ENCODE measurements around the gene KCP. TPM values are rescaled to one million over a fixed set of nuclear protein-coding genes. Genes with fewer than 3 reads are reported as not detected.

Gene KCP
- polyA plus RNA-seq, 1 donor: 1.3 TPM

DNA sequence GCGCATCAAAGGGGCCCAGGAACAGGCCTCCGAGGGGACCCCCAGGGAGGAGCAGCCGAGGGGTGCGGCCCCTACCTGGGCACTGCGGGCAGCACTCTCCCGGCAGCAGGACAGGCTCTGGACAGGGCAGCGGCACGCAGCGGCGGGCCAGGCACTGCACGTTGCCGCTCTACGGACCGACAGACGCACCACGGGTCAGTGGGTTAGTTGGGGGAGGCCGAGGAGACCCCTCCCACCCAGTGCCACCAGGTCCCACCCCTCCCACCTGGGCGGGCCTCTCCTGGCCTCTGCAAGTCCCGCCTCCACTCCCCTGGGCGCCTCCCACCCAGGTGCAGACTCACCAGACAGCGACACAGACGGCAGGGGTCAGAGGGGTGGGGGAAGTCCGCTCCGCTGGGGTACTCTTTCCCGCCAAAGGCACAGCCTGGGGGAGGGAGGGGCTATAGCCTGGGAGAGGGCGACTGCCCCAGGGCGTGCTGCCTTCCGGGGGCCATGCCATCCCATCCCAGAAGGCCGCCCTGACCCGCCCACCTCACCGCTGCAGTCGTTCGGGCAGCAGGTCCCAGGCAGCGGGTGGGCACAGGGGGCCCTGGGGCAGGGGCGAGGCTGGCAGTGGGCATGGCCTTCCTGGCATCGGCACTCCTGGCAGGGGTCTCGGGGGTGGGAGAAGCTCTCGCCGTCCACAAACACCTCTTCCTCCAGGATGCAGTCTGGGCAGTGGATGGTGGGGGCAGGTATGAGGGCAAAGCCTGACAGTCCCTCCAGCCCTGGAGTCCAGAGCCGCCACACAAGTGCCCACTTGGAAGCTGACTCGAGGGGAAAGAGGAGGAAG, 19.2 kb downstream of the KCP start:
- peak in 1 of 2 donors; percentile 55 for DNase-seq
- Histone ChIP-seq H3K4me3 (ENCODE audit: low read length) (peak overlapping the region; percentile 16), H3K4me1 (ENCODE audit: control insufficient read depth, insufficient read depth, low read length) (peaks cover 5% of the 10 kb centered on the region), H3K9me3 (ENCODE audit: control insufficient read depth, low read depth, low read length) (peaks cover 12% of the 10 kb centered on the region), H3K27me3 (ENCODE audit: control insufficient read depth, insufficient read depth, low read length) (peaks cover 17% of the 10 kb centered on the region), H3K36me3 (ENCODE audit: control insufficient read depth, insufficient read depth, low read length) (no peaks in the 10 kb centered on the region), H3K27ac (ENCODE audit: low read length) (no peak overlapping the region)
- WGBS (ENCODE audit: insufficient coverage, low lambda C conversion rate): no CpG with 5 or more reads among the region's 41 CpGs

DNA sequence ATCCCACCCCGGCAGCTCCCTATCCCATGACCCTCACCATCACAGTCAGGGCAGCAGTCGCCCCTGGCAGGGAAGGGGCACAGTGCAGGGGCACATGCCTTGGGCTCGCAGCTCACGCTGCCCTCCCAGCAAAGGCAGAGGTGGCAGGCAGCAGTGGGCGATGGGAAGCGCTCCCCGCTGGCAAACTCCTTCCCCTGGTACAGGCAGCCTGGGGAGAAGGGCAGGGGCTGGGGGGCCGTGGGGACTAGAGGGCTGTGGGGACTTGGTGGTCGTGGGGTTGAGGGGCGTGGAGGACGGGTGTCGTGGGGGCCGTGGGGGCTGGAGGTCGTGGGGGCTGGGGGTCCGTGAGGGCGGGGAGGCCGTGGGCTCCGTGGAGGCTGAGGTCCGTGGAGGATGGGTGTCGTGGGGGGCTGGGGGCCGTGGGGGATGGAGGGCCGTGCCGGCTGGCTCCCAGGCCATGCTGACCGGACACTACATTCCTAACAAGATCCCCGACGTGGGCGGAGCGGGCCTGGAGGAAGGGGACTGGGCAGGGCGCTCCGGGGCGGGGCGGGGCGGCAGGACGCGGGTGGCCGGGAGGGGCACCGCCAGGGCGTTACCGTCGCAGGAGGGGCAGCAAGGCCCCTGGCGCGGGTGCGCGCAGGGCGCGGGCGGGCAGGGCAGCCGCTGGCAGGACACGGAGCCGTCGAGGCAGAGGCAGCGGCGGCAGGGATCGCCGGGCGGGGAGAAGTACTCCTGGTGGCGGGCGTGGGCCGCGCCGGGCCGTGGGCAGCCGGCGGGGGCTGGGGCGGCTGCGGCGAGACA, 20.0 kb downstream of the KCP start:
- Histone ChIP-seq H3K9me3 (ENCODE audit: control insufficient read depth, low read depth, low read length) (peaks cover 12% of the 10 kb centered on the region), H3K27ac (ENCODE audit: low read length) (no peak overlapping the region), H3K27me3 (ENCODE audit: control insufficient read depth, insufficient read depth, low read length) (peaks cover 17% of the 10 kb centered on the region), H3K4me3 (ENCODE audit: low read length) (no peak overlapping the region), H3K4me1 (ENCODE audit: control insufficient read depth, insufficient read depth, low read length) (peaks cover 5% of the 10 kb centered on the region), H3K36me3 (ENCODE audit: control insufficient read depth, insufficient read depth, low read length) (no peaks in the 10 kb centered on the region)
- no CpG with 5 or more reads among the region's 67 CpGs for WGBS (ENCODE audit: insufficient coverage, low lambda C conversion rate)
- peak in 1 of 2 donors; percentile 43 for DNase-seq

DNA sequence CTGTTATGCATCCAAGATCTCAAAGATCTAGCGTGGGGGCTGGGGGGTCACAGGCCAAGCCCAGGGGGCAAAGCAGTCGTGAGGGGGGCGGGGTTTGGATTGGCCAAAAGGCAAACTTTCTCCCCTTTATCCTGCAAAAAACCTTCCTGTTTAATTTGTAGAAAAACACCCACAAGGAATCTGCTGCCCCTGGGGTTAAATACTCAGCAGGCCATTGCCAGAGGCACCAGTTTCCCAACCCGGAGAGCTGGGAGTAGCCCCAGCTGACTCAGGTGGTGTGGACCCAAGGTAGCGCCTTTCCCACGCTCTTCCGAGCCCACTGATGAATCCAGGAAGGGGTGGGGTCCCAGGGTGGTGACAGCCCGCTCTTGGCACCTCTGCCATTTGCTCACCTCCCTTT, 21.4 kb downstream of the KCP start:
- WGBS (ENCODE audit: insufficient coverage, low lambda C conversion rate): no CpG with 5 or more reads among the region's 8 CpGs
- no peaks in the 10 kb centered on the region for H3K36me3 ChIP-seq (ENCODE audit: control insufficient read depth, insufficient read depth, low read length)
- peaks cover 17% of the 10 kb centered on the region for H3K27me3 ChIP-seq (ENCODE audit: control insufficient read depth, insufficient read depth, low read length)

DNA sequence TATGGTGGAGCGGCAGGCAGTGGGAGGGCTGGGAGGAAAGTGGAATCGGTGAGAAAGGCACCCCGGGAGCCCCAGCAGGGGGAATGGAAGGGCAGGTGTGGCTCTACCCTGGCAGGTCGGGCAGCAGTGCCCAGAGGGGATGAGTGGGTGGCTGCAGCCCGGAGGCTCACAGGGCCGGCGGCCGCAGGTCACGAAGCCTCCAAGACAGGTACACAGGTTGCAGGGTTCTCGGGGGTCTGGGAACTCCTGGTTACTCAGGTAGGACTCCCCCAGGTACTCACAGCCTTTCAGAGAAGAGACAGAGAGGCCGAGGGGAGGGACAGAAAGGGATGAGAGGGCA, 21.8 kb downstream of the KCP start:
- Histone ChIP-seq H3K4me1 (ENCODE audit: control insufficient read depth, insufficient read depth, low read length) (peaks cover 9% of the 10 kb centered on the region), H3K27ac (ENCODE audit: low read length) (no peak overlapping the region), H3K36me3 (ENCODE audit: control insufficient read depth, insufficient read depth, low read length) (no peaks in the 10 kb centered on the region), H3K4me3 (ENCODE audit: low read length) (no peak overlapping the region), H3K9me3 (ENCODE audit: control insufficient read depth, low read depth, low read length) (peaks cover 12% of the 10 kb centered on the region), H3K27me3 (ENCODE audit: control insufficient read depth, insufficient read depth, low read length) (peaks cover 17% of the 10 kb centered on the region)
- WGBS (ENCODE audit: insufficient coverage, low lambda C conversion rate): no CpG with 5 or more reads among the region's 11 CpGs
- no peak for DNase-seq

More for the DNA sequence above, 21.4 kb downstream of the KCP start:
- peaks cover 5% of the 10 kb centered on the region for H3K4me1 ChIP-seq (ENCODE audit: control insufficient read depth, insufficient read depth, low read length)
- no peak overlapping the region for H3K4me3 ChIP-seq (ENCODE audit: low read length)
- peaks cover 12% of the 10 kb centered on the region for H3K9me3 ChIP-seq (ENCODE audit: control insufficient read depth, low read depth, low read length)
- no peak for DNase-seq
- no peak overlapping the region for H3K27ac ChIP-seq (ENCODE audit: low read length)

DNA sequence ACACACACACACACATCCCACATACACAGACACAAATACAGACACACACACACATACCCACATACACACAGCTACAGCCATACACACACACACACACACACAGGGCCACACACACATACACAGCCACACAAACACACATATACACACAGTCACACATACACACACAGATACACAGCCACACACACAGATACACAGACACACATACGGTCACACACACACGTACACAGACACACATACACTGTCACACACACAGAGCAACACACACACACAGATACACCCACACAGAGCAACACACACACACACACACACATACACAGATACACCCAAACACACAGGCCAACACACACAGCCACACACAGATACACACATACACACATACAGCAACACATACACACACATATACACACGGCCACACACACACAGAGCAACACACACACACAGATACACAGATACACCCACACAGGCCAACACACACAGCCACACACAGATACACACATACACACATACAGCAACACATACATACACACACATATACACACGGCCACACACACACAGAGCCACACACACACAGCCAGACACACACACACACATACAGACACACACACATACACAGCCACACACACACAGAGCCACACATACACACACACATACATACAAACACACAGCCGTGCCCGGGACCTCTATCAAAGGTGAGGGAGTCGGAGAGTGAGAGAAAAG, 22.3 kb downstream of the KCP start:
- WGBS (ENCODE audit: insufficient coverage, low lambda C conversion rate): no CpG with 5 or more reads among the region's 7 CpGs
- peaks cover 12% of the 10 kb centered on the region for H3K9me3 ChIP-seq (ENCODE audit: control insufficient read depth, low read depth, low read length)
- no peaks in the 10 kb centered on the region for H3K36me3 ChIP-seq (ENCODE audit: control insufficient read depth, insufficient read depth, low read length)
- no peak overlapping the region for H3K4me3 ChIP-seq (ENCODE audit: low read length)
- H3K27ac ChIP-seq (ENCODE audit: low read length): no peak overlapping the region
- peaks cover 17% of the 10 kb centered on the region for H3K27me3 ChIP-seq (ENCODE audit: control insufficient read depth, insufficient read depth, low read length)
- peaks cover 10% of the 10 kb centered on the region for H3K4me1 ChIP-seq (ENCODE audit: control insufficient read depth, insufficient read depth, low read length)
- no peak for DNase-seq

DNA sequence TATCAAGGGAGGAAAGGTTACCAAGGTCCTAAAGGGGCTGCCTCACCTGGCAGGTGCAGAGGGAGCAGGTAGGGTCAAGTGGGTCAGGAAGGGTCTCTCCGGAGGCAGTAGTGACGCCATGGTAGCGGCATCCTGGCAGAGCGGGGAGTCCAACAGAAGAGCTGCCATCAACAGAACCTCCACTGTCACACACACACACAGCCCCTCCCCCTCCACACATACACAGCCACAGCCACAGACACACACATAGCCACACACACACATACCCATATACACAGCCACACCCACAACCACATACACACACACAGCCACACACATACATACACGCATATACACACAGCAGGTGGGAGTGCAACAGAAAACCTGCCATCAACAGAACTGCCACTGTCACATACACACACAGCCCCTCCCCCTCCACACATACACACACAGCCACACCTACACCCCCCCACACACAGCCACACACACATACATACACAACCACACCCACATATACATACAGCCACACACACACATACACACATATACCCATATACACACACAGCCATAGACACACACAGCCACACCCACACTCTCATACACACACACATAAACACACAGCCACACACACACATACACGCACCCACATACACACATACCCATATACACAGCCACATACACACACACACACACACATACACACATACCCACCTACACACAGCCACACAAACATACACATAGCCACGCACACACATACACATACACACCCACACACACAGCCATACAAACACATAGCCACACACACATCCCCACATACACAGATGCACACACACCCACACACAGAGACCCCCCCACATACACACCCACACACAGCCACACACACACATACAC, 23.1 kb downstream of the KCP start:
- Histone ChIP-seq H3K4me3 (ENCODE audit: low read length) (no peak overlapping the region), H3K9me3 (ENCODE audit: control insufficient read depth, low read depth, low read length) (peaks cover 12% of the 10 kb centered on the region), H3K27ac (ENCODE audit: low read length) (no peak overlapping the region), H3K27me3 (ENCODE audit: control insufficient read depth, insufficient read depth, low read length) (peaks cover 15% of the 10 kb centered on the region), H3K4me1 (ENCODE audit: control insufficient read depth, insufficient read depth, low read length) (peaks cover 5% of the 10 kb centered on the region), H3K36me3 (ENCODE audit: control insufficient read depth, insufficient read depth, low read length) (no peaks in the 10 kb centered on the region)
- no peak for DNase-seq
- no CpG with 5 or more reads among the region's 7 CpGs for WGBS (ENCODE audit: insufficient coverage, low lambda C conversion rate)

DNA sequence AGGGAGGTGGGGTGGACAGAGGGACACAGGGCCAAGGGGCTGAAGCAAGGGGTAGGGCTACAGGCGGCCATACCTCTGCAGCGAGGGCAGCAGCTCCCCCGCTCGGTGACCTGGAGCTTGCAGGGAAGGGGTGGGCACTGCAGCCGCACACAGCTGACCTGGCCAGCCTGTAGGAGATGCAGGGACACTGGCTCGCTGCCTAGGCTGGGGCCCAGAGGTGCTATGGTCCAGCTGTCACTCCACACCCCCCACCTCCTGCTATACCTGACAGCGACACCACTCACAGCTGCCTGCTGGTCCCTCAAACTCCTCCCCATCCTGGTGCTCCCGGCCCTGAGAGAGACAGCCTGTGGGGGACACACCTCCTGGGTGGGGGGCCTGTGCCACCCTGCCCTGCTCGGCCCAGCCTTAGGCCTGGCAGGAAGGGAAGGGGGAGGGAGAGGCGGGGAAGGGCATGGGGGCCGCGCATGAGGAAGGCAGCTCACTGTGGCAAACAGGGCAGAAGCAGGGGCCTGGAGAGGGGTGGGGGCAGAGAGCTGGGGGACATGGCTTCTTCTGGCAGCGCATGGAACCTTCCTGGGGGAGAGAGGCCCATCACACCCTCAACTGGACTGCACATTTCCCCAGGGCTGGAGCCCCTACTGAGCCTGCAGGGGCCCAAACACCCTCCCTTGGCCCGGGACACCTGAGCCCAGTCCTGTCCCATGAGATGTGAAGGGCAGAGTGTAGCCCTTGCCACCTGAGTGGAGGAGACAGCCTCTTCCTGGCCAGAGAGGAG, 23.9 kb downstream of the KCP start:
- DNase-seq: no peak
- peaks cover 5% of the 10 kb centered on the region for H3K4me1 ChIP-seq (ENCODE audit: control insufficient read depth, insufficient read depth, low read length)
- WGBS (ENCODE audit: insufficient coverage, low lambda C conversion rate): no CpG with 5 or more reads among the region's 14 CpGs
- H3K27ac ChIP-seq (ENCODE audit: low read length): no peak overlapping the region
- peaks cover 12% of the 10 kb centered on the region for H3K27me3 ChIP-seq (ENCODE audit: control insufficient read depth, insufficient read depth, low read length)
- H3K9me3 ChIP-seq (ENCODE audit: control insufficient read depth, low read depth, low read length): peaks cover 12% of the 10 kb centered on the region
- H3K36me3 ChIP-seq (ENCODE audit: control insufficient read depth, insufficient read depth, low read length): no peaks in the 10 kb centered on the region
- H3K4me3 ChIP-seq (ENCODE audit: low read length): no peak overlapping the region

DNA sequence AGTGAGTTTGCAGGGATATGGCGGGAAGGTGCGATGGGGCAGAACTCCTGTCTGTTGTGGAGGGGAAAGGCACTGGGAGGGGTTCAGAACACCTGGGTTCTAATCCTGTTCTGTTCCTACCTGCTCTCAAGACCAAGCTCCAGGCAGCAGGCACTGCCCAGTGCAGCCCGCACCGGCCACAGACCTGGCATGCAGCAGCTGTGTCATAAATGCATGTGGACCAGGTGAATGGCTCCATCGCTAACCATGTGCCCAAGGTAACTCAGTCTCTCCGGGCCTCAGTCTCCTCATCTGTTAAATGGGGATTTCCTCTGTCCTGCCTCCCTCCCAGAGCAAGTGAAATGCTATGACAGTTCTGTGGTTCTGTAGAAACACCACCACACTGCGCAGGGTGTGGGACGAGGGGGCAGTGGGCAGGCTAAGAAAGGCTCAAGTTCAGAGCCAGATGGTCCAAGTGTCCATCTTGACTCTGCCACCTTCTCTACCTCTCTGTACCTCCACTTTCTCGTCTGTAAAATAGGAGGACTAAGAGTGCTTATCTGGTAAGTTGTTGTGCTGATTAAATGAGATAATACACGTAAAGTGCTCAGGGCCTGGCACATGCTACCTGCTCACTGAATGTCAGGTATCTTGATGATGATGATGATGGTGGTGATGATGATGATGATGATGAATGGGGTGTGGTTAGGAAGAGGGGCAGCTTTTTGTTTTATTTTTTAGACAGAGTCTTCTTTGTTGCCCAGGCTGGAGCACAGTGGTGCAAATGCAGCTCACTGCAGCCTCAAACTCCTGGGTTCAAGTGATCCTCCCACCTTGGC, 24.9 kb downstream of the KCP start:
- no peak overlapping the region for H3K4me3 ChIP-seq (ENCODE audit: low read length)
- H3K27me3 ChIP-seq (ENCODE audit: control insufficient read depth, insufficient read depth, low read length): peaks cover 5% of the 10 kb centered on the region
- no peaks in the 10 kb centered on the region for H3K36me3 ChIP-seq (ENCODE audit: control insufficient read depth, insufficient read depth, low read length)
- no peak overlapping the region for H3K27ac ChIP-seq (ENCODE audit: low read length)
- DNase-seq: no peak
- H3K9me3 ChIP-seq (ENCODE audit: control insufficient read depth, low read depth, low read length): peaks cover 12% of the 10 kb centered on the region
- no CpG with 5 or more reads among the region's 10 CpGs for WGBS (ENCODE audit: insufficient coverage, low lambda C conversion rate)
- H3K4me1 ChIP-seq (ENCODE audit: control insufficient read depth, insufficient read depth, low read length): peaks cover 5% of the 10 kb centered on the region

All from large intestine (tissue), 3 donors.